ENCODE results near the gene AUTS2.

Gene AUTS2

GRCh38 chr7:70520611-70521010 is 922.3 kb downstream of the AUTS2 start:
- no peaks in the 10 kb centered on the region for H3K36me3 ChIP-seq (ENCODE audit: control insufficient read depth in 2 of 2, insufficient read depth in 1 of 2, low read length in 2 of 2)
- CTCF ChIA-PET = interaction anchor here (0.7 kb wide), 1 partner anchor 469 kb away, joined by 3 read pairs; no protein-coding TSS in a partner anchor
- TF ChIP-seq ZNF654 (tag by site-specific recombination; IDR thresholded peaks at IDR 0.05; ENCODE audit: low read depth) = no peak
- no peak for TF ChIP-seq ZIC2 (tag by site-specific recombination; IDR thresholded peaks at IDR 0.05)
- no peak for TF ChIP-seq GLIS1 (tag by site-specific recombination; IDR thresholded peaks at IDR 0.05)
- no peak for TF ChIP-seq TRIM28 (IDR thresholded peaks at IDR 0.05; ENCODE audit: borderline replicate concordance, low read length)
- no peak for TF ChIP-seq ZNF596 (tag by site-specific recombination; IDR thresholded peaks at IDR 0.05)
- TF ChIP-seq MEIS1 (CRISPR knock-in tag; IDR thresholded peaks at IDR 0.05; ENCODE audit: borderline replicate concordance) = no peak
- TF ChIP-seq AEBP2 (tag by site-specific recombination; IDR thresholded peaks at IDR 0.05; ENCODE audit: borderline replicate concordance) = no peak
- TF ChIP-seq ZNF791 (tag by site-specific recombination; IDR thresholded peaks at IDR 0.05) = no peak
- no peak for TF ChIP-seq ZNF140 (tag by site-specific recombination; IDR thresholded peaks at IDR 0.05)
- no peak for TF ChIP-seq ZNF48 (tag by site-specific recombination; IDR thresholded peaks at IDR 0.05)
- no peak for TF ChIP-seq EGR2 (tag by site-specific recombination; IDR thresholded peaks at IDR 0.05; ENCODE audit: low read depth)
- no peak for TF ChIP-seq KLF9 (tag by site-specific recombination; IDR thresholded peaks at IDR 0.05; ENCODE audit: low read depth)
- TF ChIP-seq ZNF184 (tag by site-specific recombination; IDR thresholded peaks at IDR 0.05) = no peak
- no peak for TF ChIP-seq TCF7L2 (IDR thresholded peaks at IDR 0.05; ENCODE audit: borderline replicate concordance, low read depth, low read length)
- TF ChIP-seq ZNF18 (tag by site-specific recombination; IDR thresholded peaks at IDR 0.05) = no peak
- no peak for TF ChIP-seq ZNF239 (tag by site-specific recombination; IDR thresholded peaks at IDR 0.05)
- TF ChIP-seq ZSCAN23 (tag by site-specific recombination; IDR thresholded peaks at IDR 0.05) = no peak
- TF ChIP-seq PRDM1 (tag by site-specific recombination; IDR thresholded peaks at IDR 0.05) = no peak
- H3K9me3 ChIP-seq (ENCODE audit: control insufficient read depth, insufficient read depth, low read depth, low read length) = no peaks in the 10 kb centered on the region
- POLR2A ChIA-PET = no interaction called here
- no peaks in the 10 kb centered on the region for H3K4me1 ChIP-seq (ENCODE audit: control insufficient read depth, insufficient read depth, low read length)
- H3K27ac ChIP-seq (ENCODE audit: extremely low read depth, low read depth, low read length) = no peak overlapping the region
- H3K4me3 ChIP-seq (ENCODE audit: low read depth, low read length) = no peak overlapping the region

GRCh38 chr7:70523249-70523988 is 925.1 kb downstream of the AUTS2 start:
- CTCF ChIA-PET = no interaction called here
- POLR2A ChIA-PET = no interaction called here
- no peaks in the 10 kb centered on the region; the same call in 1 of the 2 replicates for H3K4me1 ChIP-seq (ENCODE audit: control insufficient read depth, insufficient read depth, low read length)
- no peak overlapping the region for H3K27ac ChIP-seq (ENCODE audit: extremely low read depth, low read depth, low read length)
- TF ChIP-seq KLF7 (tag by site-specific recombination; IDR thresholded peaks at IDR 0.05; ENCODE audit: borderline replicate concordance) (no peak), ZFP37 (tag by site-specific recombination; IDR thresholded peaks at IDR 0.05) (no peak), ZSCAN5A (tag by site-specific recombination; IDR thresholded peaks at IDR 0.05) (no peak), ZNF692 (tag by site-specific recombination; IDR thresholded peaks at IDR 0.05) (no peak), GLIS1 (tag by site-specific recombination; IDR thresholded peaks at IDR 0.05) (no peak), REST (tag by site-specific recombination; IDR thresholded peaks at IDR 0.05) (no peak), ZNF324 (tag by site-specific recombination; IDR thresholded peaks at IDR 0.05) (no peak), ZNF48 (tag by site-specific recombination; IDR thresholded peaks at IDR 0.05) (no peak), ZNF596 (tag by site-specific recombination; IDR thresholded peaks at IDR 0.05) (no peak)
- H3K36me3 ChIP-seq (ENCODE audit: control insufficient read depth in 2 of 2, insufficient read depth in 1 of 2, low read length in 2 of 2) = no peaks in the 10 kb centered on the region
- no peak overlapping the region for H3K4me3 ChIP-seq (ENCODE audit: low read depth, low read length)
- no peaks in the 10 kb centered on the region for H3K9me3 ChIP-seq (ENCODE audit: control insufficient read depth, insufficient read depth, low read depth, low read length)
